ENCODE data around the gene FPR2.
"Not testable (repeated sequence)": the region's sequence is repeated elsewhere in the genome, so short reads cannot be mapped to it uniquely, and the experiment has no call there.

The FPR2 gene

GRCh38 chr19:51737389-51737788 lies 23.6 kb upstream of the FPR2 start:
- H3K27me3 ChIP-seq (ENCODE audit: insufficient read depth, low read depth): no peaks in the 10 kb centered on the region
- no peak overlapping the region for H3K27ac ChIP-seq
- H3K4me2 ChIP-seq: no peak overlapping the region
- no peaks in the 10 kb centered on the region for H3K4me1 ChIP-seq (ENCODE audit: low read depth, poor library complexity, severe bottlenecking)
- no peaks in the 10 kb centered on the region for H3K36me3 ChIP-seq (ENCODE audit: insufficient read depth)
- no peaks in the 10 kb centered on the region for H3K79me2 ChIP-seq (ENCODE audit: insufficient read depth, low read depth)
- H4K20me1 ChIP-seq (ENCODE audit: insufficient read depth): no peaks in the 10 kb centered on the region
- no peak overlapping the region for H3K9ac ChIP-seq
- no peak overlapping the region for H3K4me3 ChIP-seq (IDR thresholded peaks at IDR 0.05; ENCODE audit: insufficient read depth, low read depth, low read length)
- no peak for TF ChIP-seq CTCF (conservative IDR thresholded peaks at IDR 0.05; ENCODE audit: low read depth, low read length)
- no peak overlapping the region for H2AFZ ChIP-seq (ENCODE audit: low read depth)

- no peaks in the 10 kb centered on the region for H3K79me2 ChIP-seq (ENCODE audit: insufficient read depth, low read depth)
- H3K27ac ChIP-seq: no peak overlapping the region
- H3K4me1 ChIP-seq (ENCODE audit: low read depth, poor library complexity, severe bottlenecking): no peaks in the 10 kb centered on the region
- H2AFZ ChIP-seq (ENCODE audit: low read depth): no peak overlapping the region
- H3K4me3 ChIP-seq (IDR thresholded peaks at IDR 0.05; ENCODE audit: insufficient read depth, low read depth, low read length): no peak overlapping the region
- no peak overlapping the region for H3K9ac ChIP-seq
- no peak overlapping the region for H3K4me2 ChIP-seq
- no peaks in the 10 kb centered on the region for H3K36me3 ChIP-seq (ENCODE audit: insufficient read depth)
- H3K27me3 ChIP-seq (ENCODE audit: insufficient read depth, low read depth): no peaks in the 10 kb centered on the region
- H4K20me1 ChIP-seq (ENCODE audit: insufficient read depth): no peaks in the 10 kb centered on the region
- no peak for TF ChIP-seq CTCF (conservative IDR thresholded peaks at IDR 0.05; ENCODE audit: low read depth, low read length)
Observed at GRCh38 chr19:51737924-51738323, 23.1 kb upstream of the FPR2 start.

- H3K4me3 ChIP-seq (IDR thresholded peaks at IDR 0.05; ENCODE audit: insufficient read depth, low read depth, low read length); H3K27ac ChIP-seq; H3K9ac ChIP-seq; H3K27me3 ChIP-seq (ENCODE audit: insufficient read depth, low read depth); H2AFZ ChIP-seq (ENCODE audit: low read depth); H4K20me1 ChIP-seq (ENCODE audit: insufficient read depth); H3K4me2 ChIP-seq; H3K4me1 ChIP-seq (ENCODE audit: low read depth, poor library complexity, severe bottlenecking); H3K36me3 ChIP-seq (ENCODE audit: insufficient read depth); H3K79me2 ChIP-seq (ENCODE audit: insufficient read depth, low read depth): not testable (repeated sequence)
Observed at GRCh38 chr19:51738523-51738922, 22.5 kb upstream of the FPR2 start.

GRCh38 chr19:51739466-51740213 lies 21.3 kb upstream of the FPR2 start:
- Histone ChIP-seq H3K4me3 (IDR thresholded peaks at IDR 0.05; ENCODE audit: insufficient read depth, low read depth, low read length) (no peak overlapping the region), H3K4me2 (no peak overlapping the region), H2AFZ (ENCODE audit: low read depth) (no peak overlapping the region), H3K4me1 (ENCODE audit: low read depth, poor library complexity, severe bottlenecking) (no peaks in the 10 kb centered on the region), H4K20me1 (ENCODE audit: insufficient read depth) (no peaks in the 10 kb centered on the region), H3K79me2 (ENCODE audit: insufficient read depth, low read depth) (no peaks in the 10 kb centered on the region), H3K27ac (no peak overlapping the region), H3K36me3 (ENCODE audit: insufficient read depth) (no peaks in the 10 kb centered on the region), H3K27me3 (ENCODE audit: insufficient read depth, low read depth) (no peaks in the 10 kb centered on the region), H3K9ac (no peak overlapping the region)
- TF ChIP-seq CTCF (conservative IDR thresholded peaks at IDR 0.05; ENCODE audit: low read depth, low read length): no peak

GRCh38 chr19:51740356-51740755 lies 20.6 kb upstream of the FPR2 start:
- H2AFZ ChIP-seq (ENCODE audit: low read depth): no peak overlapping the region
- H3K9ac ChIP-seq: no peak overlapping the region
- H3K4me1 ChIP-seq (ENCODE audit: low read depth, poor library complexity, severe bottlenecking): no peaks in the 10 kb centered on the region
- H3K4me3 ChIP-seq (IDR thresholded peaks at IDR 0.05; ENCODE audit: insufficient read depth, low read depth, low read length): no peak overlapping the region
- no peak for TF ChIP-seq CTCF (conservative IDR thresholded peaks at IDR 0.05; ENCODE audit: low read depth, low read length)
- no peaks in the 10 kb centered on the region for H3K27me3 ChIP-seq (ENCODE audit: insufficient read depth, low read depth)
- H3K4me2 ChIP-seq: no peak overlapping the region
- no peaks in the 10 kb centered on the region for H3K79me2 ChIP-seq (ENCODE audit: insufficient read depth, low read depth)
- no peaks in the 10 kb centered on the region for H4K20me1 ChIP-seq (ENCODE audit: insufficient read depth)
- H3K36me3 ChIP-seq (ENCODE audit: insufficient read depth): no peaks in the 10 kb centered on the region
- H3K27ac ChIP-seq: no peak overlapping the region
